Measurements from ENCODE around the gene PHOSPHO2.
A peak's percentile ranks its signal among the peaks of the same experiment; 100 is the strongest.

The PHOSPHO2 gene, protein sequence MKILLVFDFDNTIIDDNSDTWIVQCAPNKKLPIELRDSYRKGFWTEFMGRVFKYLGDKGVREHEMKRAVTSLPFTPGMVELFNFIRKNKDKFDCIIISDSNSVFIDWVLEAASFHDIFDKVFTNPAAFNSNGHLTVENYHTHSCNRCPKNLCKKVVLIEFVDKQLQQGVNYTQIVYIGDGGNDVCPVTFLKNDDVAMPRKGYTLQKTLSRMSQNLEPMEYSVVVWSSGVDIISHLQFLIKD

DNA sequence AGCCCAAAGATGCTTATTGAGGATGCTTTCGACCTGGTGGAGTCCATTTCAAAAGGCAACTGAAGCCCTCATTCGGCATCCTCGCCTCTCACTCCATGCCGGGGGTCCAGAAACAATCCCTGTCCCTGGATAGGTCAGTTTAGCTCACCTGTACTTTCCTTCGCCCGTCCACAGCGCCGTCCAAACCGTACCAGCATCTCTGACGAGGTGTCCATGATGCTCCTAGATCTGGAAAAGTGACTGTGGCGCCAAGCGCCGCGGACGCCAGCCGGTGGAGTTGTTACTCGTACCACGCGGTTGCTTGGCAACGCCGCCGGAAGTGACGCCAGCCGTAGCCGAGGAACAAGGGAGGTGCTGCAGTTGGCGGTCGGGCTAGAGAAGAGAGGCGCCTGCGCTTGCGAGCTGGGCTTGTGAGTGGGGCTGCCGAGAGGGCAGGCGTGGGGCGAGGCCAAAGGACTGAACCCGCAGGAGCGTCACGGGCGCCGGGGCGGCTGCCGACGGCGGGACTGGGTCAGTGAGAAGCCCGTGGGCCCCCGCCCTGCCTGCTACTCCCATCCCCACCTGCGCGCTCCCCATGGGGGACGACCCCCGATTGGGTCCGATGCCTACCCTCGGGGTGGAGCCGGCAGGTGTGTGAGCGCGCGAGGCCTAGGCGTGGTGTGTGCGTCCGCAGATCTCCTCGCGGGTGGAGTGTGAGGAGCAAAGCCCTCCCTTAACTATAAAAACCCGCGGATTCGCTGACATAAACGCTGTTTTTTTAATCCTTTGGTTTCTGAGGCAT is at the start of gene PHOSPHO2, which contains the start of gene CFAP210:
PHOSPHO2 (plus strand) TSS at position 357 of the 781 bp plus-strand sequence. CDS start 6,503 bp downstream, outside the sequence.
CFAP210 (minus strand) TSS at position 293 of the 781 bp plus-strand sequence; CDS start at position 215, 78 bp downstream.
- peak; percentile 99 for DNase-seq

DNA sequence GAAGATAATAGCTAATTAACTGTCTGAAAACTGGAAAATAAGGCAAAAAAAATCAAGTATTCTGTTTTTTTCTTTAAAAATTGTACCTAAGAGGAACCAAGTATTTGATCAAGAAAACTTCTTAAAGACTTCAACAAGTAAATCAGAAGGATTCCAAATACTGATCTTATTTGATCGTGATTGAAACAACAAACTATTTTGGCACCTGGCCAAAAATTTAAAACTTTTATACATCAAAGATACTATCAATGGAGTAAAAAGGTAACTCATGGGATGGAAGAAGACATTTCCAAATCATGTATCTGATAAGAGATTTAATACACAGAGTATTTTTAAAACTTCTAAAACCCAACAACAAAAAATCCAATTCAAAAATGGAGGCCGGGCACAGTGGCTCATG is 46.8 kb upstream of the PHOSPHO2 start:
- no peak for DNase-seq

DNA sequence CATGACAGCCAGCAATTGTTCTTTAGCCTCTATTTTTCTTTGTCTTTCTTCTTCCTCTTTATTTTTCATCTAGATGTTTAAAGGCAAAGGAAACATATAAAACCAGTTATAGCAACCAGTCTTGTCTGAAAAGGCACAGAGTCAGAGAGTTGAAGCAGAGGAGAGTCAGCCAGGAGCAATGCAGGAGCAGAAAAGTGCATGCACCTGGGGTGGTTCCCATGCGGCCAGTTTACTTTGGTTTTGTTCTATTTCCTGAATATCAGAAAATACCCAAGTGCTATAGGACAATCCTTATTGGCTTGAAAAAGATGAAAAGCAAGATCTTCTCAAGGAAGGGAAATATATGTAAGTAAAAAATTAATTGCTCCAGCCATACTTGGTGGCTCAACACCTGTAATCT is 45.0 kb upstream of the PHOSPHO2 start:
- DNase-seq, result no peak

DNA sequence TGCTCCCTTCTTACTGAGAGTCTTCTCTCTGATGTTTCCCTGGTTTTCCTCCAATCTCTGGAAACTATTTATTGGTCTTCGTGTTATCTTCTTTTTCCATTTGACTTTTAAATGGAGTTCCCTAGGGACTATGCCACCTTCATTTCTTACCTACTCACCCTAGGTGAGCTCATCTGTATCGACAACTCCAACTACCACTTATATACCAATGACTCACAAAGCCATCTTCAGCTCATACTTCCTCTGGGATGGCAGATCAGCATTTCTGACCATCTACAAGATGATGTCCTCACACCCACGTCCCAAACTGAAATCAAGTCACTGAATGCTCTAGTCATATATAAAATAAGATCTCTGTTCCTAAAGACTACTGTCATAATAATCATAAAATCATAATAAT is 40.6 kb upstream of the PHOSPHO2 start:
- no peak for DNase-seq

DNA sequence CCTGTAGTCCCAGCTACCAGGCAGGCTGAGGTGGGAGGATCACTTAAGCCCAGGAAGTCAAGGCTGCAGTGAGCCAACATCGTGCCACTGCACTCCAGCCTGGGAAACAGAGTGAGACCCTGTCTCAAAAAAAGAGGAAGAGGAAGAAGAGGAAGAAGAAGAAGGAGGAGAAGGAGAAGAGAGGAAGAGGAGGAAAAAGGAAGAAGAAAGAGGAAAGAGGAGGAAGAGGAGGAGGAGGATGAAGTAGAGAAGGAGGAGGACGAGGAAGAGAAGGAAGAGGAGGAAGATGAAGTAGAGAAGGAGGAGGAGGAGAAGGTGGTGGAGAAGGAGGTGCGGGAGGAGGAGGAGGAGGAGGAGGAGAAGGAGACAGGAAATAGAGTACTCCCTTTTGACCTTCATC is 38.1 kb upstream of the PHOSPHO2 start:
- DNase-seq, result no peak

DNA sequence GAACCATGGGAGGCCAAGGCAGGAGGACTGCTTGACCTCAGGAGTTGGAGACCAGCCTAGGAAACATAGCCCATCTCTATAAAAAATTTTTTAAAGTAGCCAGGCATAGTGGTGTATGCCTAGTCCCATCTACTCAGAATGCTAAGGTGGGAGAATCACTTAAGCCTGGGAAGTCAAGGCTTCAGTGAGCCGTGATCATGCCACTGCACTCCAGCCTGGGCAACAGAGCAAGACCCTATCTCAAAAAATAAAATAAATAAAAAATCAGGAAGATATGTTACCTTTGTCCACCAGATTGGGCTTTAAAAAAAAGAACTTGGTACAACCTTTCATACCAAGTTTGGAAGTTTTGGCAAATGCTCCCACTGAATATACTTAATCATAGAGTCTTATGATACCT is 35.4 kb upstream of the PHOSPHO2 start:
- no peak for DNase-seq

DNA sequence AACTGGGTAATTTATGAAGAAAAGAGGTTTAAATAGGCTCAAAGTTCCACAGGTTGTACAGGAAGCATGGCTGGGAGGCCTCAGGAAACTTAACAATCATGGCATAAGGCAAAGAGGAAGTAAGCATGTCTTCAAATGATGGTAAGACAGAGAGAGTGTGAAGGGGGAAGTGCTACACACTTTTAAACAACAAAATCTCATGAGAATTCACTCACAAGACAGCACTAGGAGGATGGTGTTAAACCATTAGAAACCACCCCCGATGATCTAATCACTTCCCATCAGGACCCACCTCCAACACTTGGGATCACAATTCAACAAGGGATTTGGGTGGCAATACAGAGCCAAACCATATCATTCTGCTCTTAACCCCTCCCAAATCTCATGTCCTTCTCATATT is 34.9 kb upstream of the PHOSPHO2 start:
- no peak for DNase-seq

DNA sequence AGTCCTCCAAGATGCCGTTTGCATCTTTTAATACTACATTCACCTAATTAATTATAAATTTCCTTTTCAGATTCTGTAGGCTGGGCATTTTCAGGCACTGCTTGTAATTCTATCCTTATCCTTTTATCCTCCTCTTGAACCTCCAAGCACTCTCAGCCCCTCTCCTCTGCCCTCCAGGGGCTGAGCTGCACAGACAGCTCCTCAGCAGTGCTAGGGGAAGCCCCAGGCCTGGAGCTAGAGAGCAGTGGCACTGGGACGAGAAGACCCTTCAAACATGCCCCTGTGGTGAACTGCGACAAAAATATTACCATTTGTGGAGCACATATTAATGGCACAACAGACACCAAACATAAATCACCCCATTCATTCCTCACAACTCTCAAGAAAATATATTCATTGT is 33.0 kb upstream of the PHOSPHO2 start:
- no peak for DNase-seq

DNA sequence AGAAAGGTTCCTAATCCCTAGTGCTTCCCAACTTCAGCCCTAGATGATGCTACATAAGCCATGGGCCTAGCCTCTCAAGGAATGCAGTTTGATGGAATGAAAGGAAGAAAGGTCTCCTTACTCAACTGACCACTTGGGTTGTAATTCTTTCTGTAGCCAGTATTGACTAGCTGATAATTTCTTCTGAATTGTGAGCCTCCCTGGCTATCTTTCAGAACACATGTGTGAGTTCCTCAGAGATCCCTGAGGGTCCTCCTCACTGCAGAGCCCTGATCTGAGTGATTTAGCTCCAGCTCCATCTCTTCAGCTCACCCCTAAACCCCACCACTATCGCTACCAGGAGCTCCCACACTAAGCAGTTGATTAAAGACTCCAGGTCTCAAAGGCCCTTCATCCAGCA is 31.5 kb upstream of the PHOSPHO2 start:
- DNase-seq, result no peak

DNA sequence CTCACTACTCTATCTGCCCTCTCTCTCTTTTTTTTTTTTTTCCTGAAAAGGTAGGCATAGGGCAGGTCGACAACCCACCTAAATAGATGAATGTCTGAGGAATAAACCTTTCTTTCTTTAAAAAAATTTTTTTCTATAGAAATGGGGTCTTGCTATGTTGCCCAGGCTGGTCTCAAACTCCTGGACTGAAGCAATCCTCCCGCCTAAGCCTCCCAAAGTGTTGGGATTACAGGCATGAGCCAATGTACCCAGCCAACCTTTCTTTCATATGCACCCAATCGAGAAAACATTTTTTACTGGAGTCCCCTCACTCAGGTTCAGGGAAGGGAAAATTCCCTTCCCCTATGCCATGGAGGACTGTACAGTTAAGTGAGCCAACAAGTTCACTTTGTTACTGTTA is 31.0 kb upstream of the PHOSPHO2 start:
- DNase-seq, result no peak

DNA sequence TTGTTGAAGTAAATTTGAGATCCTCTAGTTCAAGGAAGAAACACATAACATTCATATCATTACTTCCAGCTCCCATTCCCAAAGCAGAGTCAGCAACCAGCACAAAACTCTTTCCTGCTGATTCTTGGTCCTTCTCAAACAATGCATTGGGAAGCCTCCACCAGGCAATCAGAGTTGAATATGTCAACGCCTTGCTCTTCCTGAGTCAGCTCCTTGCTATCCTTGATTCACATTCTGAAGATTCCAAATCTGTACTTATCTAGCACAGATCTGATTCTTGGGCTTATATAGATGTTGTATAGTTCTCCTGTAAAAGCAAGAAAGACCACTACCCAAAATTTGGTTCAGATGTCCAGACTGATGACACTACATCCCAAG is 29.7 kb upstream of the PHOSPHO2 start:
- no peak for DNase-seq

DNA sequence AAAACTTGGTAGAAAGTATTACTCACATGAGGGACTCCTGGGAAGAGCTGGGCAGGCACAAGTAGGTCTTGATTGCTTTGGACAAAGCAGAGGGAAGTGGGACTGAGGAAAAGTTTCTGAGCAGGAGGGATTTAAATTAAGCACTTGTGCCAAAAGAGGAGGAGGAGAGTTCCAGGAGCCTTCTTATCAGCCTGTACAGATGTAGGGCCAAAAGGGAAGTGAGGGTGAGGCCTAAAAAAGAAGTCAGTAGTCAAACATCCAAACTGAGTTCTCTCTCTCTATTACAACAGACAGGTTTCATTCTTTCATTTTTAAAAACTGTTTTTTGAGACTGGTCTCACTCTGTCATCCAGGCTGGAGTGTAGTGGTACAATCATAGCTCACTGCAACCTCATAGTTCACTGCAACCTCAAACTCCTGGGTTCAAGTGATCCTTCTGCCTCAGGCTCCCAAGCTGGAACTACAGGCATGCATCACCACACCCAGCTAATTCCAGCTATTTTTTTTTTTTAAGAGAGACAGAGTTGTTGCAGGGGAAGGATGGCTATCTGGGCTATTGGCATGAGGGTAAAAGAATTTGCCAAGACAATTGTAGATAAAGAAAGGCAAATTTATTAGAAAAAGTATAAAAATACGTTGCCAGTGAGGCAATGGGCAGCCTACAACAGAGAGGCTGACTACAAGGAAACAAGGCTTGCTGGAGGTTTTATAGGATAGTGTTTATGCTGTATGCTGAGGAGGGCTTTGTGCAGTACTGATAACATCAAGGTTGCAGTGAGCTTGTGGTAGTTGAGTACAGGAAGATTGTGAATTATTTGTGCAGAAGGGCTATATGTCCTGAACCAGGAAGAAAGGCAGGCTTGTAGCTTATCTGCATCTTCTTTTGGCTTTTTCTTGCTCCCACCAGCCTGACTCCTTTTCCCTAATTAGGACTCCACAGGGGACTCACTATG is 29.0 kb upstream of the PHOSPHO2 start:
- no peak for DNase-seq

DNA sequence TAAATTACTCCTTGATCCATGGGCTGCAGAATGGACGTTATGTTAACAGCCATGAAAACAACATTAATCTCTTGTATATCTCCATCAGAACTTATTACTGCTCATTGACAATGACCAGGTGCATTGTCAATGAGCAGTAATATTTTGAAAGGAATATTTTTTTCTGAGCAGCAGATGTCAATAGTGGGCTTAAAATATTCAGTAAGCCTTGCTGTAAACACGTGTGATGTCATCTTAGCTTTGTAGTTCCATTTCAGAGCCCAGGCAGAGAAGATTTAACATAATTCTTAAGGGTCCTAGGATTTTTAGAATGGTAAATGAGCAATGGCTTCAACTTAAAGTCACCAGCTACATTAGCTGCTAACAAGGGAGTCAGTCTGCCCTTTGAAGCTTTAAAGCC is 26.7 kb upstream of the PHOSPHO2 start:
- no peak for DNase-seq

DNA sequence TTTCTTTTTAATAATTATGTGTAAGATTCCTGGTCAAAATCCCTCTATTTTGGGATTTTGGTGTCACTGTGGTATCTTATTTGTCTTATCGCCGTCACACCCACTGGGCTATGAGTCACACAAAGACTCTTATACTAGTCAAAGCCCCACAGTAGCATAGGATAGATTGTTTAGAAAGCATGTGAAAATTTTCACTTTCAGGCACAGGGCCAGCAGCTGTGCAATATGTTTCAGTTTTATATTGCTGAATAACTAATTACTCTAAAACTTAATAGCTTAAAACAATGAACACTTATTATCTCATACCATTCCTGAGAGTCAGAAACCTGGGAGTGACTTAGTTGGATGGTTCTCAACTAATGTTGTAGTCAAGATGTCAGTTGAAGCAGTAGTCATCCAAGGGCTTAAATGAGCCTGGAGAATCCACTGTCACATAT is 24.0 kb upstream of the PHOSPHO2 start:
- no peak for DNase-seq

DNA sequence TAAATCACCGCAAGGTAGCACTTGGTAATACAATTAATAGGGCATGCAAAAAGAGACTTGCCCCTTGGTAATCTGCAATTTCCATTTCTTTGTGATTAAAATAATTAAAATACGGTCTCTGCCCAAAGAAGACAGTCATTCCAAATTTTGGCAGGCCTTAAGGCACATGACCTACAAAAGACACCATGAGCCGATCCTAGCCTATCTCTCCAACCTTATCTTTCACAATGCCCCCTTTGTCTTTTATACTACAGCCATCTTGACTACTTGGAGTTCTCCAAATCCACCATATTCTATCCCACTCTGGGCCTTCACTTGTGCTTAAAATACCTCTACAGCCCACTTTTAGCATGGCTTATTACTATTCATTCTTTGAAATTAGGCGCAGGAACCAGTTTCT is 23.3 kb upstream of the PHOSPHO2 start:
- no peak for DNase-seq

DNA sequence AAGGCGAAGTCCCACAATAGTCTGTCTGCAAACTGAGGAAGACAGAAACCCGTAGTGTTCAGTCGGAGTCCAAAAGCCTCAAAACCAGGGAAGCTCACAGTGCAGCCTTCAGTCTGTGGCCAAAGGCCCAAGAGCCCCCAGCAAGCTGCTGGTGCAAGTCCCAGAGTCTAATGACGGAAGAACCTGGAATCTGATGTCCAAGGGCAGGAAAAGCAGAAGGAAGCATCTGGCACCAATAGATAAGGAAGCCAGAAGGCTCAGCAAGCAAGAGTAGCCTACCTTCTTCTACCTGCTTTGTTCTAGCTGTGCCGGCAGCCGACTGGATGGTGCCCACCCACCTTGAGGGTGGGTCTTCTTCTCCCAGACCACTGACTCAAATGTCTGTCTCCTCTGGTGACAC is 21.9 kb upstream of the PHOSPHO2 start:
- no peak for DNase-seq

DNA sequence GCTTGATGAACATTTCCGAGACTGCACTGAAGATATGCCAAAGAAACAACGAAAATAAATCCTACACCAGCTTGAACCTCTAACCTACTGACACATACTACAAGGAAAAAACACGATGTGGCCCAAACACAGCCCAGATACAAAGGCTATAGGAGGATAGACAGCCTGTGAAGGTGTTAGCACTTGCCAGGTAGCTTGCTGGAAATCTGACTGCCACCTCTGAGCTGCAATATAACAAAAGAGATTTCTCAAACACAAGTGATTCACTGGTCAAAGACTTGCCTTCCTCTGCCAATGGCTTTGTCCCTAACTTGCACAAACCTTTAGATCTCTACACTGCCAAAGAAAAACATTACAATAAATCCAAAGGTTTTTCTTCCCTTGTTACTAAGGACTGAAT is 21.2 kb upstream of the PHOSPHO2 start:
- no peak for DNase-seq

DNA sequence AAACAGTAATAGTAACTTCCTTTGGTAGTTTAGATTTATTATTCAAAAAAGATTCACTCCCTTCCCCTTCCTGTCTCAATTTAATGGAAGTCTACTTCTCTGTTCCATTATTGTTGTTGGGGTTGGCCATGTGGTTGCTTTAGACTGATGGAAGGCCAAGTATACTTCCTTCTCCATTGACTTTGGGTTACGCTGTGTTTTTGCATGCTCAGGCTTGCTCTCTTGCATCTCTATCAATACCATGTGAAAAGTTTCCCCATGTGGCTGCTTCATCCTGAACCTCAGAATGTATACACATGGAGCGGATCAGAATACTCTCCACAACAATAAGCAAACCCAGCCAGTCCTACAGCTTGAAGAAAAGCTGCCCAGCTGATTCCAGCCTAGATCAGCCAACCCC is 20.3 kb upstream of the PHOSPHO2 start:
- DNase-seq, result no peak

DNA sequence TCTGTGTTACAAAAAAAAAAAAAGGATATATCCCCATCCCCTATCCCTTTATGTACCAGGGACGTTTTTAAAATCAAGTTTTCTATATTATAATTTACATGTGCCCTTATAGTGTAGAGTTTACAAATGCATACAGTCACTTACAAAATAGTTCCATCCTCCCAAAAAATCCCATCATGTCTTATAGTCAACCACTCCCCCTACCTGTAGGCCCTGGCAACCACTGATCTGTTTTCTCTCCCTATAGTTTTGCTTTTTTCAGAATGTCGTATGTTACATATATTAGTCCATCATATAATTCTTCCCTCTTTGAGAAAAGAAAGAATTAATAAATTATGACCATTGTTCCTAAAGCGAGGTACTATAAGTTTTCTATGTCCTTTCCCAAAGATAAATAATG is 17.9 kb upstream of the PHOSPHO2 start:
- DNase-seq, result no peak

DNA sequence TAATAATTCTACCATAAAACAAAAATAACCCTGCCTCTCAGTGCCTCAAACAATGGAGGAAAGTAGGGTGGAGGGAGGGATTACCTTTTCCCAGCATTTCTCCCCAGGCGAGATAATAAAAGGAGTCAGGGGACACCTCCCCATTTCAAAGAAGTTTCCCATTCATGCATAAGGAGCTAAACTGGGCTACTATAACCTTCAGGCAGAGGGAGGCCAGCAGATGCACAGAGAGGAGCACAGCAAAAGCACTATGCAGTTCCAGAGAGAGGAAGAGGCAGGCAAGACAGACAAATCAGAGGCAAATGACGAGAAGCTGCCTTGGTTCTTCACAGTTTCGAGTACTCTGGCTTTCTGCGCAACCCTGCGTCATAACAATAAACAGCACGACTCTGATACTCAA is 17.4 kb upstream of the PHOSPHO2 start:
- DNase-seq, result no peak

DNA sequence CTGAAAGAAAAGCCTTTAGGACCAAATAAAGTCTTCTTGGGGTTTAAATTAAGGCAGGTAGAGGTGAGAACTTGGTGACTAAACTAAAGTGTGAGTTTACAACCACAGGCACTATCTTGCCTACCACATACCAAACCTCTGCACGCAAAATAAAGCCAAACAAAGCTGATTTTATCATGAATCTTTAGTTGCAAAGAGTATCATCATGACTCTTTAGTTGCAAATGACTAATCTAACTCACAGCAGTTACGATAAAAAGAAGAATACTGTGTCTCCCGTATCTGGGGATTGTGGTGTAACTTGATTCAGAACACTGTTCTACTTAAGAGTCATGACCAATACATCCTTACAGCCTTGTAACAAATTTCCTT is 11.2 kb upstream of the PHOSPHO2 start:
- DNase-seq, result peak; percentile 94

DNA sequence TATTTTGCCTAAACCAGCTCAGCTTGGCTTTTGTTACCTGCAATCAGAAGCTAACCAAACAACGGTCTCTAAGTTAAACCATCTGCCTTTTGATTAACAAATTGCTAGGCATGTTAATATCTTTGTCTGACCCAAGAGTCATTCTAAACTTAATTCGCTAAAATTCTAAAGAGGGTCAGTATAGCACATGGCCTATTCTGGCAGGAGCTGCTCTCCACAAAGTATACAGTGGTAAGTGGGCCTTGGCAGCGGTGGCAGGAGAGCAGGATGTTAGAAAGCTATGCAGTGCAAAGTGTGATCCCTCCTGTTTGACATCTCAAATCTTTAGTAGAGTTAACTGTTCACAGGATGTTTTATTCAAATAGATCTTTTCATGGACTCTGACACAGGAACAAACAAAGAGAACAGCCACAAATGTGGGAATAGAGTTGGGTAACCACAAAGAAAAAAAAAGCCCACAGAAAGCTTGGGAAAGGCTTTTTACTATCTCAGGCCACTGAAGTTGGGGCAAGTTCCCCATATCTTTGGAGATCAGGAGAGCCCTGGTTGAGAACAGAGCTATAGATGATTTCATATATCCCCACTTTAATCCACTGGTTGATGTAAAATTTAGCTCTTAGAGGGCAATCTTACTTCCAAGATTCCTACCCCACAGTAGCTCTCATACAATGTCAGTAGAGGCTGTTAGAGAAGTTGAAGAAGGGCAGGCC is 10.7 kb upstream of the PHOSPHO2 start:
- DNase-seq, result peak; percentile 78

DNA sequence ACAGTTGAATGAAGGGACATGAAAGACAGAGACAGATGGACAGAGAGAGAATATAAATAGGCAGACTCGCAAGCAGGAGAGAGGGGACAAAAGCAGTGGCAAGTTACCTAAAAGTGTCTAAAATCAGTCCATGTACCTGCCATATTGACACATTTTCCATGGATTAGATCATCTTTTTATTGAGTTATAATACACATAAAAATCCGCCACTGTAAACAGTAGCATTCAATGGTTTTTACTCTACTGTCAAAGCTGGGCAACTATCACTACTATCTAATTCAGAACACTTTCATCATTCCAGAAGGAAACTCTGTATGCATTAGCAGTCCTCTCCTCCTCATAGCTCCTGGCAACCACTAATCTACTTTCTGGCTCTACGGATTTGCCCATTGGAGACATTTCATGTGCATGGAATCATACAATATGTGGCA is 10.1 kb upstream of the PHOSPHO2 start:
- DNase-seq, result no peak

Data from activated CD4-positive, alpha-beta T cell treated with anti-CD3 and anti-CD28 coated beads, Interleukin-10, Interleukin-2, amounts not matched to agents 100 ng/mL and 50 ng/mL, durations not matched to agents 16 hours and 8 hours (primary cell).